Urinary bladder (tissue), 4 donors: ENCODE data around the gene SMARCD2. TPM values are rescaled to one million over a fixed set of nuclear protein-coding genes. Genes with fewer than 3 reads are reported as not detected.
"Not testable (repeated sequence)": the region's sequence is repeated elsewhere in the genome, so short reads cannot be mapped to it uniquely, and the experiment has no call there.

ENCODE experiments used
- DNase-seq: peaks from one replicate; pipeline ENCODE4 v3.0.0-alpha.2; 2015; ENCODE audit errors: extremely low spot score
- H3K27ac ChIP-seq: one replicate; pipeline ENCODE4 v1.5.1; 2013; ENCODE audit warnings: low read depth, mild to moderate bottlenecking, moderate library complexity
- H3K36me3 ChIP-seq: one replicate; pipeline ENCODE4 v1.6.1; 2013; ENCODE audit warnings: mild to moderate bottlenecking, moderate library complexity; ENCODE audit not compliant: insufficient read depth
- H3K4me1 ChIP-seq: one replicate; pipeline ENCODE4 v1.6.1; 2013; ENCODE audit warnings: mild to moderate bottlenecking, moderate library complexity; ENCODE audit not compliant: insufficient read depth
- H3K4me3 ChIP-seq: one replicate; pipeline ENCODE4 v1.5.1; 2013; ENCODE audit warnings: low read depth, low read length
- WGBS: extraction: QIAGEN DNeasy Blood & Tissue Kit; methylation state at CpG from one replicate; pipeline ENCODE4 v1.1.7; 2013; 5-methylcytosine and 5-hydroxymethylcytosine counted together
- polyA plus RNA-seq: library from polyadenylated mRNA; stranded (reverse); fragments of 200-250 nt; gene quantifications from one replicate; pipeline ENCODE4 v1.2.3, GENCODE V29; 2013
- total RNA-seq: library from RNA; depleted of rRNA; stranded (reverse); fragments of >200 nt; gene quantifications from one replicate; pipeline ENCODE4 v1.2.3, GENCODE V29; 2014
- donor health status: healthy with polysubstance abuse.
- donor health status: healthy.

SMARCD2 gene
- 58.1 TPM for total RNA-seq
- 95.0 TPM for polyA plus RNA-seq

DNA sequence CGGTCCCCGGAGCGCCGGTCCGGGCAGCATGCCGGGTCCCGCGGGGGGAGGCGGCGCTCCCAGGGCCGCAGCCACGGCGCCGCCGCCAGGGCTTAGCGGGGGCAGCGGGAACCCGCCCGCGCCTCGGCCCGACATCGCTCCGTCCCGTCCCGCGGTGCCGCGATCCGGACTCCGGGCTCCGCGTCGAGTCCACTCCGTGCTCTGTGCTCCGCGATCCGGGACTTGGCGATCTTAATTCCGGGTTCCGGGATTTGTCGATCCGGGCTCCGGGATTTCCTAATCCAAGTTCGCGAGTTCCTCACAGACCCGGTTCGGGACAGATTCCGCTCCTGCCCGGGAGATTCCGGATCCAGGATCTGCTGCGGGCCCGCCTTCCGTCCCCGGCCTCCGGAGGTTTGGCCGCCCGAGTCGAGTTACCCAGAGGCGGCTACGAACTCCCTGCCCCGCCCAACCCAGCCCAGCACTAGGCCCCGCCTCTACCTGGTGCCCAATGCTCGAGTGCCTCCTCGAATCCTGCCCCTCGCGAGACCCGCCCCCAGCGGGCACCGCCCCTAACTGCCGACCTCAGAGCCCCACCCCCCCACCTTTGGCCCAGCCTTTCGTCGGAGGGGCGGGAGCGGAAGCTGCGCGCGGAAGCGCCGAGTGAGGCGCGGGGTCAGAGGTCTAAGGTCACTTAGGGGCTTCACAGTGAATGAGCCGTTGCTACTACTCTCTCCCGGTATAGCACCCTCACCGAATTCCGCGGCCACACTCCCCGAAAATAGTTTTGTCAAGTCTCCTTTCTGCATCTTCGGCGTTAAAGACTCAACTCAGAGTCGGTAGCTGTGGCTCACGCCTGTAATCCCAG lies at the start of gene SMARCD2:
Gene SMARCD2 (minus strand): TSS at position 146 of the 847 bp plus-strand sequence. CDS start 11 bp downstream, at position 135.
- H3K4me1 ChIP-seq = no peaks in the 10 kb centered on the region
- no peaks in the 10 kb centered on the region for H3K36me3 ChIP-seq
- H3K4me3 ChIP-seq = peak within 1 kb of the TSS; percentile 96
- WGBS = under 1% methylated on average over 92 of the region's 92 CpGs
- DNase-seq = peak; percentile 95
- peak within 1 kb of the TSS; percentile 85 for H3K27ac ChIP-seq

DNA sequence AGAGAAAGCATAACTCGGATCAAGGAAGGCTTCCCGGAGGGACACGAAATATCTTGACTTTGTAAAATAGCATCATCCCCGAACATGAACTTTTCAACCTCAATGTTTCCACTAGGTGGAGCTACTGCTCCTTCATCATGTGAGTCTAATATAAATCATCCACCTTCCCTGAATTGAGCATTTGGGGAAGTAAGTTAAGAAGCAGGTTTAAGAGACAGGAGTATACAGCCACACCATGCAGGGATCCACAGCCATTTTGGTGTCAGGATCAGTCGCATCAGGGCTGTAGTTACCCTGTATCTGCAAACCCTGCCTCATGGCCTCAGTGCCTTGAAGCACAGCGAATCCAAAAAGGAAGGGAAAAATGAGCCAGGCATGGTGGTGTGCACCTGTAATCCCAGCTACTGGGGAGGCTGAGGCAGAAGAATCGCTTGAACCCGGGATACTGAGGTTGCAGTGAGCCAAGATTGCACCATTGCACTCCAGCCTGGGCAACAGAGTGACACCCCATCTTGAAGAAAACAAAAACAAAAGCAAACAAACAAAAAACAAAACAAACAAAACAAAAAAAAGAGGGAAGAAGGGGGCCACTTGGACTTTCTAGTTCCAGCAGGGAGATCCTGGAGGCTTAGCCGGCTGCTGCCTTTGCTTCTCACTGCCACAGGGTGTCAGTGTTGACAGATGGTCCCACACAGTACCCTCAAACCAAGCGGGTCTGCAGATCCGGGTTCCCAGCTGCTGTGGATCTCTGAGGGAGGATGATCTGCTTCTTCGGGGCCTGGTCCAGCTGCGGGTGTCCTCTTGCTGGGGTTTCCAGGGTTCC lies 46.8 kb upstream of the SMARCD2 start:
- H3K36me3 ChIP-seq, H3K4me3 ChIP-seq, H3K4me1 ChIP-seq, H3K27ac ChIP-seq, DNase-seq: not testable (repeated sequence)
- 30% methylated on average over 13 of the region's 13 CpGs for WGBS

DNA sequence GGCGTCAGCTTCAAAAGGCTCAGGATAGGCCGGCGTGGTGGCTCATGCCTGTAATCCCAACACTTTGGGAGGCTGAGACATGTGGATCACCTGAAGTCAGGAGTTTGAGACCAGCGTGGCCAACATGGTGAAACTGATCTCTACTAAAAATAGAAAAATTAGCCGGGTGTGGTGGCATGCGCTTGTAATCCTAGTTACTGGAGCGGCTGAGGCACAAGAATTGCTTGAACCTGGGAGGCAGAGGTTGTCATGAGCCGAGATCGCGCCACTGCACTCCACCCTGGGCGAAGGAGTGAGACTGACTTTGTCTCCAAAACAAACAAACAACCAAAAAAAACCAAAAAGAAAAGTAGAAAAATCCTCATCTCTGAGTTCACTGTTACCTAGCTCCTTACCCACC lies 42.6 kb upstream of the SMARCD2 start:
- not testable (repeated sequence) for H3K4me1 ChIP-seq, DNase-seq, H3K36me3 ChIP-seq, H3K4me3 ChIP-seq, H3K27ac ChIP-seq
- 88% methylated on average over 11 of the region's 11 CpGs for WGBS

DNA sequence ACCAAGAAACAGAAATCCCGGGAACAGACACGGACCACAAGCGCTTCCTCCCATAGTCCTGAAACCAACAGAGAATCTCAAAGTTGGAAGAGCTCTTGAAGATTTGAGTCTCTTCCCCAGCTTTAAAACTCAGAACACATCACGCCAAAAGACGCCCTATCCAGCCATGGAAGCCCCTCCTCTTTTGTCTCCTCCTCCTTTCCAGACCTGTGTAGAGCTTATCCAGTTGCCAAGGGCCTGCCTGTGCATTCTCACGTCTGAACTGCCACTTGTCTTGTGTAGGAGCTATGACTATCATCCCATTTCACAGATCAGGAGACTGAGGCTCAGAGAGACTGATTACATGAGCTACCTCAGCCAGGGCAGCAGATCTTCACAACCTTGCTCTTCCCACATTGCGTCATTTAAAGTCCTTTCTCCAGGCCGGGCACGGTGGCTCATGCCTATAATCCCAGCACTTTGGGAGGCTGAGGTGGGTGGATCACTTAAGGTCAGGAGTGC lies 40.2 kb upstream of the SMARCD2 start:
- not testable (repeated sequence) for H3K27ac ChIP-seq, H3K4me1 ChIP-seq, DNase-seq, H3K4me3 ChIP-seq, H3K36me3 ChIP-seq
- 85% methylated on average over 9 of the region's 9 CpGs for WGBS

DNA sequence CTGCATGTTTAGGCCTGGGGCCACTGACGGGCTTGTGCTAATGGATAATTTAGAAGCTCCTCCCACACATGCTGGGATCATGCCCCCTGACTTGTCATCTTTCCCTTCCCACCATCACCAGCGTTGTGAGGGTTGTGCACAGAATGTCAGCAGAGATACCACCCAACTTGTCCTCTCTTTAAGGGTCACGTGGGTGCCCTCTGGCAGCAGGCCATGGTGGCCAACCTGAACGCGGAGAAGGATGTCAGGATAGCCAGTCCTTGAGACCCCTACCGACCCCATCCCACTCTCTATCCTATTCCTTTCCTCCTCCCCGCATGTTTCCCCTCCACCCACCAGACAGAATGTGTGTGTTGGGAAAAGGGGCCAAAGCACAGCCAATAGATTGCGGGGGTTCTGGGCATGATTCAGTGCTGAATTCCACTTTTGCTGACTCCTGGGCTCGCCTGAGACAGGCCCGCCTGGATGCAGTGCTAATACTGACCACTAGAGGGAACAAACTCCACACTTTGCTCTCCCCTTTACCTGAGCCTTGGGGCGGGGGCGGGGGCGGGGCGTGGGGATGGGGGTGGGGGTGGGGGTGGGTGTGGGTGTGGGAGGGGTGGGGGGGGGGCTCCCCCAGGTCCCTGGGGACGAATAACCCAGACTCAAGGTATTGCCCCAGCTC lies 39.6 kb upstream of the SMARCD2 start, which contains the start of gene GH2:
Gene GH2 (minus strand): TSS at position 10 of the 667 bp plus-strand sequence. CDS start 143 bp downstream, outside the sequence.
- Histone ChIP-seq H3K27ac (no peak within 1 kb of the TSS), H3K4me1 (no peaks in the 10 kb centered on the region)

DNA sequence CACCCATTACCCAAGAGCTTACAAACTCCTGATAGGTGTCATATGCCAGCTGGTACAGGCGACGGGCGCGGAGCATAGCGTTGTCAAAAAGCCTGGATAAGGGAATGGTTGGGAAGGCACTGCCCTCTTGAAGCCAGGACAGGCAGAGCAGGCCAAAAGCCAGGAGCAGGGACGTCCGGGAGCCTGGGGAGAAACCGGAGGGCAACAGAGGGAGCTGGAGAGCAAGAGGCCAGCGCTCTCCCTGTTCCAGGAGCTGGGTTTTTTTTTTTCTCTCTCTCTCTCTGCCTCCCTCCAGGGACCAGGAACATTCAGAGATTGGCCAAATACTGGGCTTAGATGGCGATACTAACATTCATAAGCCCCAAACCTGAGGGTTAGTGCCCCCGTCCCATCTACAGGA lies 38.9 kb upstream of the SMARCD2 start:
- H3K4me1 ChIP-seq, H3K4me3 ChIP-seq, H3K27ac ChIP-seq, H3K36me3 ChIP-seq, DNase-seq: not testable (repeated sequence)
- 53% methylated on average over 11 of the region's 11 CpGs for WGBS

More for the DNA sequence above, 39.6 kb upstream of the SMARCD2 start, which contains the start of gene GH2:
- DNase-seq = no peak
- Histone ChIP-seq H3K36me3 (no peaks in the 10 kb centered on the region), H3K4me3 (no peak within 1 kb of the TSS)
- WGBS = 36% methylated on average over 15 of the region's 15 CpGs

DNA sequence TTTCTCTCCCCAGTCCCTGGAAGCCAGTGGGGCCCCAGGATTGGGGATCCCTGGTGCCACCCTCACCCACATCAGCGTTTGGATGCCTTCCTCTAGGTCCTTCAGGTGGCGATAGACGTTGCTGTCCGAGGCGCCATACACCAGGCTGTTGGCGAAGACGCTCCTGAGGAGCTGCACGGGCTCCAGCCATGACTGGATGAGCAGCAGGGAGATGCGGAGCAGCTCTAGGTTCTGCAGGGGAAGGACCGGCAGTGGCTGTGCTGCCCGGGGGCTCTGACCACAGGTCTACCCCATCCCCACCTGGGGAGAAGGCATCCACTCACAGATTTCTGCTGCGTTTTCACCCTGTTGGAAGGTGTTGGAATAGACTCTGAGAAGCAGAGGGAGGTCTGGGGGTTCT lies 38.2 kb upstream of the SMARCD2 start:
- WGBS = 83% methylated on average over 12 of the region's 12 CpGs

DNA sequence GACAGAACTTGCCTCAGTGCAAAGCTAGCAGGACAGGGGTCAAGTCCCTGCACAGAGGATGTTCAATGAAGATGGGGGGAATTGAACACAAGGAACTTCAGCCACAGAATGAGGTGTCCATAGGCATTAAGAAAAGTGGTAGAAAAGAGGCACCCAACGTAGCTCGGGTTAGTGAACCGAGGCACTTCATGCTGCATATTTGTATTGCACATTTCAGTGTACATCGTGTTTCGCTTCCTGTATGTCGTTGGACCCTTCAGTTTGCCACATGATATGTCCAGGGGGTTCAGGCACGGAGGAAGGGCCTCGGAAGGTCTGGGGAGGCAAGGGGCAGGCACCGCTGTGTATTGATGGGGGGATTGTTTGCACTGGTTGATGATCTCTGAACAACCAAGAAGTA lies 35.9 kb upstream of the SMARCD2 start:
- not testable (repeated sequence) for H3K36me3 ChIP-seq, H3K4me1 ChIP-seq, DNase-seq, H3K27ac ChIP-seq, H3K4me3 ChIP-seq
- WGBS = 87% methylated on average over 9 of the region's 9 CpGs

More for the DNA sequence above, 38.2 kb upstream of the SMARCD2 start:
- no peak for DNase-seq
- H3K4me3 ChIP-seq = no peak overlapping the region
- no peaks in the 10 kb centered on the region for H3K36me3 ChIP-seq
- no peaks in the 10 kb centered on the region for H3K4me1 ChIP-seq
- no peak overlapping the region for H3K27ac ChIP-seq

DNA sequence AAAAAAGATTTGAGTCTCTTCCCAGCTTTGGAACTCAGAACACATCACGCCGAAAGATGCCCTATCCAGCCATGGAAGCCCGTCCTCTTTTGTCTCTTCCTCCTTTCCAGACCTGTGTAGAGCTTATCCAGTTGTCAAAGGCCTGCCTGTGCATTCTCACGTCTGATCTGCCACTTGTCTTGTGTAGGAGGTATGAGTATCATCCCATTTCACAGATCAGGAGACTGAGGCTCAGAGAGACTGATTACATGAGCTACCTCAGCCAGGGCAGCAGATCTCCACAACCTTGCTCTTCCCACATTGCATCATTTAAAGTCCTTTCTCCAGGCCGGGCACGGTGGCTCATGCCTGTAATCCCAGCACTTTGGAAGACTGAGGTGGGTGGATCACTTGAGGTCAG lies 32.2 kb upstream of the SMARCD2 start:
- DNase-seq, H3K4me3 ChIP-seq, H3K27ac ChIP-seq, H3K4me1 ChIP-seq, H3K36me3 ChIP-seq: not testable (repeated sequence)
- WGBS = 77% methylated on average over 6 of the region's 6 CpGs

DNA sequence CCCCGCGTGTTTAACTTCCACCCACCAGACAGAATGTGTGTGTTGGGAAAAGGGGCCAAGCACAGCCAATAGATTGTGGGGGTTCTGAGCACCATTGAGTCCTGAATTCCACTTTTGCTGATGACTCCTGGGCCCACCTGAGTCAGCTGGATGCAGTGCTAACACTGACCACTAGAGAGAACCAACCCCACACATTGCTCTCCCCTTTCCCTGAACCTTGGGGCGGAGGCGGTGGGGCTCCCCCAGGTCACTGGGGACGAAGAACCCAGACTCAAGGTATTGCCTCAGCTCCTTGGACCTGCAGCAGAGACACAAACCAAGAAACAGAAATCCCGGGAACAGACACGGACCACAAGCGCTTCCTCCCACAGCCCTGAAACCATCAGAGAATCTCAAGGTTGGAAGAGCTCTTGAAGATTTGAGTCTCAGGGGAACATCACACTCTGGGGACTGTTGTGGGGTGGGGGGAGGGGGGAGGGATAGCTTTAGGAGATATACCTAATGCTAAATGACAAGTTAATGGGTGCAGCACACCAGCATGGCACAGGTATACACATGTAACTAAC lies 31.7 kb upstream of the SMARCD2 start:
- H3K36me3 ChIP-seq, H3K4me1 ChIP-seq, DNase-seq, H3K27ac ChIP-seq, H3K4me3 ChIP-seq: not testable (repeated sequence)
- 73% methylated on average over 6 of the region's 8 CpGs for WGBS

DNA sequence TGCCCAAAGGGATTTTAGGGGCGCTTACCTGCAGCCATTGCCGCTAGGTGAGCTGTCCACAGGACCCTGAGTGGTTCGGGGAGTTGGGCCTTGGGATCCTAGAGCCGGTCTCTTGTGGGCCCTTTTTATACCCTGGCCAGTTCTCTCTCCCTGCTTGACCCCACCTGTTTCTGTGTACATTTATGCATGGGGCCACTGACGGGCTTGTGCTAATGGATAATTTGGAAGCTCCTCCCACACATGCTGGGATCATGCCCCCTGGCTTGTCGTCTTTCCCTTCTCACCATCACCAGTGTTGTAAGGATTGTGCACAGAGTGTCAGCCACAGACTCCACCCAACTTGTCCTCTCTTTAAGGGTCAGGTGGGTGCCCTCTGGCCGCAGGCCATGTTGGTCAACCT lies 31.1 kb upstream of the SMARCD2 start, which contains the start of gene CSH2:
Gene CSH2 (minus strand): TSS at position 101 of the 400 bp plus-strand sequence. CDS start 63 bp downstream, at position 38.
- H3K4me3 ChIP-seq, H3K4me1 ChIP-seq, H3K36me3 ChIP-seq, DNase-seq, H3K27ac ChIP-seq: not testable (repeated sequence)
- 75% methylated on average over 7 of the region's 7 CpGs for WGBS

DNA sequence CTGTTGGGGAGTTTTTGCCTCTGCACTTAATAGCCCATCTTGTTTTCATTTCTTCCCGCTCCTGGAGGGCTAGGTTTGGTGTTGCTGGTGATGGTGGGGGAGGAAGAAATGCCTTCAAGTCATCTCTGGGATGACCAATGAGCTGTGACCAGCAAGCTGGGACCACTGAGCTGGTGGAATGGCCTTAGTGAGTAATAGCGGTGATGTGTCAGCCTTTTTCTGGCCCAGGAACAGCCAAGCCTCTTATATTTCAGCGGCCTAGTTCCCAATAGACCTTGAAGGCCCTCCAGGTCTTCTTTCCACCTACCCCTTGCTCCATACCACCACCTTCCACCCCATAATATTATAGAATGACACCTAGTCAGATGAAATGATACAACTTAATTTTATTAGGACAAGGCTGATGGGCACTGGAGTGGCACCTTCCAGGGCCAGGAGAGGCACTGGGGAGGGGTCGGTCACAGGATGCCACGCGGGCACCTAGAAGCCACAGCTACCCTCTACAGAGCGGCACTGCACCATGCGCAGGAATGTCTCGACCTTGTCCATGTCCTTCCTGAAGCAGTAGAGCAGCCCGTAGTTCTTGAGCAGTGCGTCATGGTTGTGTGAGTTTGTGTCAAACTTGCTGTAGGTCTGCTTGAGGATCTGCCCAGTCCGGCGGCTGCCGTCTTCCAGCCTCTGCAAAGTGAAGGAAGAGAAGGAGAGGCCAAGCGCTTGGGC lies 29.3 kb upstream of the SMARCD2 start:
- H3K36me3 ChIP-seq, H3K27ac ChIP-seq, H3K4me1 ChIP-seq, H3K4me3 ChIP-seq, DNase-seq: not testable (repeated sequence)
- WGBS = 93% methylated on average over 15 of the region's 15 CpGs
